A172 (cell line): ENCODE measurements around the gene POLR2E. TPM values are rescaled to one million over a fixed set of nuclear protein-coding genes. Genes with fewer than 3 reads are reported as not detected.

Source experiments
- DNase-seq: peaks from one replicate; pipeline ENCODE4 v3.0.0-alpha.2; 2015; ENCODE audit warnings: low spot score
- total RNA-seq: library from RNA; depleted of rRNA; stranded (reverse); fragments of >200 nt; shearing (Covaris generic); gene quantifications from 2 replicates; pipeline ENCODE4 v1.2.3, GENCODE V29; 2014

POLR2E gene
- total RNA-seq, 1 experiment from 2014 or later, result 318 TPM

DNA sequence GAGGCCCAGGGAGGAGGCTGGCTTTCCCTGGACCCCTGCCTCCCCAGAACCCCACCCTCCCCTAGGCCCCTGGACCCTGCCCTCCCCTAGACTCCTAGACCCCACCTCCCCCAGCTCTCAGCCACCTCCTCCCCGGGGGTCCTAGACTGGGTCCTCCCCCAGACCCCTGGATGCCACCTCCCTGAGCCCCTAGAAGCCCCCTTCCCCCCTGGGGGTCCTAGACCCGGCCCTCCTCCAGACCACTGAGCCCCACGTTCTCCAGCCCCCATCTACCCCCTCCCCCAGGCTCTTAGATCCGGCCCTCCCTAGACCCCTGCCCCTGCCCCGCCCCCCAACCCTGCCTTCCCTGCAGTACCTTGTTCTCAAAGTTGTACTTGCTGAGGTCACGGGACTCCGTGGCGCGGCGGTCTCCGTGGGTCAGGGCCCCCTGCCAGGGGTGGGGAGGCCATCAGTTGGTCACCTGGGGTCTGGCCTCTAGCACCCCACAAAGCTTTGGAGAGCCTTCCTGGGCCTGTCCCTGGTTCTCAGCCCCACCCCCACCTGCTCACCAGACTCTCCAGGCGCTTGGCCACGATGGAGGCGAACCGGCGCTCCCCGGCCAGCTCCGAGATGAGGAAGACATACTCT is 16.6 kb upstream of the POLR2E start:
- no peak for DNase-seq

DNA sequence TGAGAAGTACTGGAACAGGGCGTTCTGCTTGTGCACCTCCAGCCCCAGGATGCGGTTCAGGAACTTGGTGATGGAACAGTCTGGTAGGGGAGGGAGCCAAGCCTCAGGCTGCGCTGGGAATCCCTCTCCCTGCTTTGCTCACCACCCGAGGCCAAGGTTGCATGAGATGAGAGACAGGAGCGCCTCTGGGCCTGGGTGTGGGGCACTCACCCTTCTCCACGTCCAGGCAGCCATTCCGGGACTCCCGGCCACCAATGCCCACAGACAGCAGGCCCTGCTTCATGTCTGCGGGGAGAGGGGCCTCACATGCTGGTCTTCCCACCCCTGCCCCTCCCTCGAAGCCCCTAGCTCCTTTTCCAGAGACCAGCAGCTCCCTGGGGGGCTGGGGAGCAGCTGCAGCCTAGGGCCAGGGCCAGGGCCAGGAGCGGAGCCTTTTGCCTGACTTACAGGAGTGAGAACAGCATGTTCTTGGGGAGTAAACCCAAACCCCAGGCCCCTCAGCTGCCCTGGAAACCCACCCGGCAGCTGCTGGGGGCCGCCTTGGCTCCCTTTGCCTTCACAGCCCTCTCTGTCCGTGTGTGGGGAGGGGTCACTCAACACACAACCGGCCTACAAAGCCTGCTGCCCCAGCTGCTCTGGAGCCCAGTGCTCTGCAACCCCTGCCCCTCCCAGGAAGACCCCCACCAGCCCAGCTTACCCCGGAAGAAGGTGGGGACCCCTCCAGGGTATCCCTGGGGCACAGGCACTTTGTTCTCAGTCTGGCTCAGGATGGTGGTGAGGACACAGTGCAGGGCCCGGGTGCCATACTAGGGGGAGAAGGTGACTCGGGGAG is 15.8 kb upstream of the POLR2E start:
- DNase-seq, result no peak

DNA sequence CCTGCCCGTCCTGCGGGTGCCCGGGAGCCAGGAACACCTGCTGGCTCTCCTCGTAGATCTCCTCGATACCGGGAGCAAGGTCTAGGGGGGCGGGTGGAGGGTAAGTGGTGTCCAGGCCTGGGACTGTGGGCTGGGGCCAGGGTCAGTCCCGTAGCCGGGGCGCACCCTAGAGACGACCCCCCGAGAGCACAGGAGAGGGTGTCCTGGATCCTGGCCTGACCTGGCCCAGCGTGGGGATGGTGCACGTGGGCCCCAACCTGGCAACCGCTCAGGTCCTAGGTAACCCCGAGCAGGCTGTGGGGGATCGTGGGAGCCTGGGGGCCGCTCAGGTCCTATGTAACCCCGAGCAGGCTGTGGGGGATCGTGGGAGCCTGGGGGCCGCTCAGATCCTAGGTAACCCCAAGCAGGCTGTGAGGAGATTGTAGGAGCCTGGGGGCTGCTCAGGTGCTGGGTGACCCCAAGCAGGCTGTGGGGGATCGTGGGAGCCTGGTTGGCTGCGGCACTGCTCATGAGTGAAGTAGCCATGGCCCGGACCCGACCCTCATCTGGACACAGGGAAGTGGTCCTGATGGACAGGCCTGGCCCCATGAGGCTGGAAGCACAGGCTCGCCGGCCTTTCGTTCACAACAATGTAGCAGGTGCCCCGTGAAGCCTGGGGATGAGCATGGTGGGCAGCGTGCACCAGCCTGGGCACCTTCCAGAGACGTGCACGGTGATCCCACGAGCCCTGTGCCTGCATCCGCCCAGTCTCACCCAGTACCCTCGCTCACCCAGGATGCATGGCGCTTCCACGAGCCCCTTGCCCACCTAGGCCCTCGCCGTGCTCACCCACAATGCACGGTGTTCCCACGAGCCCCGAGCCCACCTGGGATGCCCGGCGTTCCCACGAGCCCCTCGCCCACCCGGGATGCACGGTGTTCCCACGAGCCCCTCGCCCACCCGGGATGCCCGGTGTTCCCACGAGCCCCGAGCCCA is 14.8 kb upstream of the POLR2E start:
- DNase-seq, result no peak

DNA sequence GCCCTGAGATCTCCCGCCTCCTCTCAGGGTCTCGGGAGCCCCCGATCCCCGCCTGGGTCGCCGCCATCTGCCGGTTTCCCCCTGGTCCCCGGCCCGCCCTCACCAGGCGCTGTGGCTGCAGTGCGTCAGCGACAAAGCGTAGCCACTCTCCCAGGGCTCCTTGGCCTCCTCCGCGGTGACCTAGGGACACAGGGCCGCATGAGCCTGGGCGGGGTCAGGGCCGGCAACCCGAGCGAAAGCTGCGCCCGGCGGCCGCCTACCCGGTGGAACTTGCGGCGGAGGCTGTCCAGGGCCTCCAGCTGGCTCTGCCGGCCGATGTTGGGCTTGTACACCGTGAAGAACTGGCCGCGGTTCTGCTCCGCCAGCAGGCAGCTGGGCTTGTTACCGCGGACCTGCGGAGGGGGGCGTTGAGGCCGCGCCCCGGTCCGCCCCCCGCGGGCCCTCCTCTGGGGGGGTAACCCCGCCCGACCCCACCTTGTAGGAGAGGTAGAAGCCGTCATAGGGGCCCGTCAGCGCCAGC is 13.9 kb upstream of the POLR2E start:
- no peak for DNase-seq

DNA sequence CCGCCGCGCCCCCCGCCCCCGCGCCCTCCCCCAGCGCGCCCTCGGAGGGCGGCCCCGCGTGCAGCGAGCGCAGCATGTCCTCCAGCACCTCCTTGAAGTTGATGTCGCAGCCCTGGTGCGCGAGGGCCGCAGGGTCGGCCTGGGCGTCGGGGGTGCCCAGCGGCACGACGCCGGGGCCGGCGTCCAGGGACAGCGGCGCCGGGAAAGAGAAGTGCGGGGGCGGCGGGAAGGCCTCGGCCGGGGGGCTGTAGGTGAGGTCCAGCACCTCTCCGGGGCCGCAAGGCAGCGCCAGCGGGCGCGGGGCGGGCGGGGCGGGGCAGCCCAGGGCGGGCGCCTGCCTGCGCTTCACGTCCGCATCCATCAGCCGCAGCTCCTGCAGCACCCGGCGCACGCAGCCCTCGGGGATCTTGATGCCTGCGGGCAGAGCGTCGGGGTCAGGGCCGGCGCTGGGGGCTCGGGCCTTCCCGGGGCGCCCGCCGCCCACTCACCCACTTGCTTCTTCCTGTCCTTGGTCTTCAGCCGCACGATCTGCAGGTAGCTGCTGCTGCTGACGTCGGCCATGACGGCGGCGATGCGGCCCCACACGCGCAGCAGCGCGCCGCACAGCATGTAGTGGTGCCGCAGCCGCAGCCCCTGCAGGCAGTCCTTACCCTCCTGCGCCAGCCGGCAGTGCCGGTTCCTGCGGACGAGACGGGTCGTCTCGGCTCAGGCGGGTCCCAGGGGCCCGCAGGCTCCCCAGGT is 13.3 kb upstream of the POLR2E start:
- no peak for DNase-seq

DNA sequence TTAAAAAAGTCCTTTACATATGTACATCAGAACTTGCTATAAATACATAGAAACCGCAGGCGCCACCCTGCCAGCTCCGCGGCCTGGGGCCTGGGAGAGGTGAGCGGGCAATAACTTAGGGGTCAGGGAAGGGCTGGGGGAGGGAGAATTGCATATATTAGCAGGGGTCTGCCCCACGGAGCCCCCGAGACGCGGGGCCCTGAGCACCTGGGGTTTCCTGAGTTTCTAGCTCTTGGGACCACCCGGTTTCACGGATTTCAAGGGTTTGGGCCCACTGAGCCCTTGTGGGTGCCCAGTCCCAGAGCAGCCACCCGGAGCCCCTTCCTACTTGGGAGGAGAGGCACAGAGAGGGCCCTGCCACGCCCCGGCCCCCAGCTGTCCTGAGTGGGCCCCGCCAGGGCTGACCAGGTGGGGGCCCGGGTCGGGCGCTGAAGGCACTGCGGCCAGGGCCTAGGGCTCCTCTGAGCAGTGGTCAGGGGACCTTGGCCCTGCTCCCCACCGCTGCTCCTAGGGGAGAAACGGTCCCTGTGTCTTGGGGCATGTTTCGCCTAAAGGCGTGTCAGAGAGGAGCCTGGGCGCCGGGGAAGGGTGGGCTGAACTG is 12.6 kb upstream of the POLR2E start:
- DNase-seq, result no peak

DNA sequence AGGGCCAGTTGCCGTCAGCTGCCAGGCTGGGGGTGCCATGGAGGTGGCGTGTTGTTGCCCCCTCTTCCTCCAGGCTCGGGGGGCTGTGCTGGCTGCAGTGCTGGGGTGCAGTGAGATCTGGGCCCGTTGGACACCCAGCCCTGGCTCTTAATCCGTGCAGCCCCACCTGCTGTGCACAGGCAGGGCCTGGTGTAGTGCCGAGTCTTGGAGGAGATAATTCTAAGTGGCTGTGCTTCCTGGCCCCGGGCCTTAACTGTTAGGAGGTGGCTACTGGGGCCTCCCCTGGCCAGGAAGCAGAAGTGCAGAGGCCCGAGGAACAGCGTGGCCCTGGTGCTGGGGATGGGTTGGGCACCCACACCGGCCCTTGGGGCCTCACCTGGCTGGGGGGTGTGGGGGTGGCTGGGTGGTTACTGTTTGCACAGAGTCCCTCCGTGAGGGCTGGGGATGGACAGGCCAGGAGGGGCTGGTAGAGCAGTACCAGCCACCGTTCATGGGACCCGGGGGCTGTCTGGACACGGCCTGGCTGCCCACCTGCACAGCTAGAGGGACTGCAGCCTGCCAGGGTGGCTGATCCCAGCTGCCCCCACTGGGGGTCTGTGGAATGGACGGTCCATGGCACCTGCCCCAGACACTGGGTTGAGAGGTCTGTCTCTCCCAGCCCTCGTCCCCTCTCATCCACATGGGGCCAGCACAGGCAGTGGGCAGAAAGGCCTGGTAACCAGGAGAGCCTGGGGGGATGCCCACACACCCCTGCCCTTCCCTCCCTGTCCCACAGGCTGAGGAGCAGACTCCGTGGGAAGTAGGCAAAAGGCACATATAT is 11.9 kb upstream of the POLR2E start:
- DNase-seq, result peak; percentile 63

DNA sequence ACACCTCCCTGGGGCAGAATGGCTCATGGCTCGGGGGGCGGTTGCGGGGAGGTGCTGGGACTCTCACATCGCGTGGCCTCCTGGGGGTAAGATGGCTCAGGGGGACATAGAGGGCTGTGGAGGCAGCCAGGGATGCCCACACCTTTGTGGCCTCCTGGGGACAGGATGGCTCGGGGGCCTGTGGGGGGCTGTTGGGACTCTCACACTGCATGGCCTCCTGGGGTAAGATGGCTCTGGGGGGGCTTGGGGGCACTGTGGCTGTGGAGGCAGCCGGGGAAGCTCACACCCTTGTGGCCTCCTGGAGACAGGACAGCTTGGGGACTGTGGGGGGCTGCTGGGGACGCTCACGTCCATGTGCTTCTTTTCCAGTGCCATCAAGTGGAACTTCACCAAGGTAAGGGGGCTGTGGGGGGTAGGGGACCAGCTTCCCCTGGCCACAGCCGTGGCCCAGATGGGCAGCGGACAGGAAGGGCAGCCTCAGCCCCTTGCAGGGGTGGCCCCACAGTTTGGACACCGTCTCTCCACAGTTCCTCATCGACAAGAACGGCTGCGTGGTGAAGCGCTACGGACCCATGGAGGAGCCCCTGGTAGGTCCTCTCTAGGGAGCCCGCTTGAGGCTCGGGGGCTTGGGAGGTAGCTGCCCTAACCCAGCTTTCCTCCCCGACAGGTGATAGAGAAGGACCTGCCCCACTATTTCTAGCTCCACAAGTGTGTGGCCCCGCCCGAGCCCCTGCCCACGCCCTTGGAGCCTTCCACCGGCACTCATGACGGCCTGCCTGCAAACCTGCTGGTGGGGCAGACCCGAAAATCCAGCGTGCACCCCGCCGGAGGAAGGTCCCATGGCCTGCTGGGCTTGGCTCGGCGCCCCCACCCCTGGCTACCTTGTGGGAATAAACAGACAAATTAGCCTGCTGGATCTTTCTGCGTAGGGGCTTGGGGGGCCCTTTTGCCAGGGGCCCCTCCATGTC is 11.0 kb upstream of the POLR2E start:
- DNase-seq, result no peak

DNA sequence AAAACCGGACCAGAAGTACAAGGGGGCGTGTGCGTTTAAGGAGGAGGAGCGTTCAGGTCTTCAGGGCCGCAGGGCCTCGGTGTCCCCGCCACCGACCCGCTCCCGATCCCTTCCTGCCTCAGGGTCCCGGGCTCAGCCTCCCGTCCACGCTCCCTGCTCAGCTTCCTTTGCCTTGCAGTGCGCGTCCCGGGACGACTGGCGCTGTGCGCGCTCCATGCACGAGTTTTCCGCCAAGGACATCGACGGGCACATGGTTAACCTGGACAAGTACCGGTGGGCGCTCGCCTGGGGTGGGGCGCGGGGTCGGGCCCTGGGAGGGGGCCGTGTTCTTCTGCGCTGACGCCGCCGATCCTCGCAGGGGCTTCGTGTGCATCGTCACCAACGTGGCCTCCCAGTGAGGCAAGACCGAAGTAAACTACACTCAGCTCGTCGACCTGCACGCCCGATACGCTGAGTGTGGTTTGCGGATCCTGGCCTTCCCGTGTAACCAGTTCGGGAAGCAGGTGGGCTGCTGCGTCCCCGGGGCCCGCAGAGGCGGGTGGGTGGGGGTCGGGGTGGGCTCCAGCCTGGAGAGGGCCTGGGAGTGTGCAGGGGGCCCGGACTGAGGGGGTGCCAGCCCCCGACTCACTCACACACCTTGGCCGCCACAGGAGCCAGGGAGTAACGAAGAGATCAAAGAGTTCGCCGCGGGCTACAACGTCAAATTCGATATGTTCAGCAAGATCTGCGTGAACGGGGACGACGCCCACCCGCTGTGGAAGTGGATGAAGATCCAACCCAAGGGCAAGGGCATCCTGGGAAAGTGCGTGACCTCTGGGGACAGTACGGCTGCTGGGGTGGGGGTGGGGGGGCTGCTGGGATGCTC is 10.1 kb upstream of the POLR2E start:
- no peak for DNase-seq

DNA sequence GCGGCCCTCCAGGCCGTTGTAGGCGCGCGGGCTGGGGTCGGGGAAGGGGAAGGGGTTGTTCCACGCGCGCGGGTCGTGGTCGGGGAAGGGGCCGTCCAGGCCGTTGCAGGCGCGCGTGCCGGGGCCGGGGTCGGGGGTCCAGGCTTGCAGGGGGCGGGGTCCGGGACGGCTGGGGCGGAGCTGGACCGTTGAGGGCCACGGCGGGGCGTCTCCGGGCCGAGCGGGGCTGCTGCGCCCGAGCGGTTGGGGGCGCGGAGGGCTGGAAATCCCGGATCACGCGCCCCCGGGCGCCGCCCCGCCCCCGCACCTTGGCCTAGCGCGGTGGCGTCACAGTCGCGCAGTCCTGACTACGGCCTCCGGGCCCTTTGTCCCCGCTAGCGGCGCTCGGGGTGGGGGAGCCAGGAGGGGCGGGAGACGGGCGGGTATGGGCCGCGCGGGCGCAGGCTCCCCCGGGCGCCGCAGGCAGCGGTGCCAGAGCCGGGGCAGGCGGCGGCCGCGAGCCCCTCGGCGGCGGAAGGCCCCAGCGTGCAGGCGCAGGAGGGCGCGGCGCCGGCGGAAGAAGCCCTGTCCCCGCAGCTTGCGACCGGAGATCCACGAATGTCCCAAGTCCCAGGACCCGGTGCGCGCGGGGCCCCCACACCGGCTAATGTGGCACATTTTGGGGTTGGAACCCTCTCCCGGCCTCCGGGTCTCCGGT is 9.3 kb upstream of the POLR2E start:
- no peak for DNase-seq

DNA sequence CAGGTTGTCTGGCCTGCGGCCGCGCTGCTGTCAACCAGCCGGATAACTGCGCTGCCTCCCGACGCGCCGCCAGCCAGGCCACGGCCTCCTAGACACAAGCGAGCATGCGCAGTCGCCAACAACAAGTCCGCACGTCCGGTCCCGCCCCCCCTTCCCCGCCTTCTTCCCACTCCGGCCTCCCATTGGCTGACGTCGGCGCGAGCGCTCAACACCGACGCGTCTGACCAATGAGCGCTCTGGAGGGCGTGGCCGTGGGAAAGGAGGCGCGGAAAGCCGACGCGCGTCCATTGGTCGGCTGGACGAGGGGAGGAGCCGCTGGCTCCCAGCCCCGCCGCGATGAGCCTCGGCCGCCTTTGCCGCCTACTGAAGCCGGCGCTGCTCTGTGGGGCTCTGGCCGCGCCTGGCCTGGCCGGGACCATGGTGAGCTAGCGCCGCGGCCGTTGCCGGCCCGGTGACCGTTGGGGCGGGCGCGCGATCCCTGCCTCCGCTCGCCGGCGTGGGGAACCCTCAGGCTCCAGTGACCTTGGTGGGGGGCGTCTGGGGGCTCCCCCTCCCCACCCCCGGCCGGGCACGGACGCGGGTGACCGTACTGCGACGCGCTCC is 8.6 kb upstream of the POLR2E start, which contains the start of gene GPX4:
GPX4 (plus strand) TSS at position 287 of the 603 bp plus-strand sequence; CDS start at position 337, 50 bp downstream.
- peak; percentile 97 for DNase-seq

DNA sequence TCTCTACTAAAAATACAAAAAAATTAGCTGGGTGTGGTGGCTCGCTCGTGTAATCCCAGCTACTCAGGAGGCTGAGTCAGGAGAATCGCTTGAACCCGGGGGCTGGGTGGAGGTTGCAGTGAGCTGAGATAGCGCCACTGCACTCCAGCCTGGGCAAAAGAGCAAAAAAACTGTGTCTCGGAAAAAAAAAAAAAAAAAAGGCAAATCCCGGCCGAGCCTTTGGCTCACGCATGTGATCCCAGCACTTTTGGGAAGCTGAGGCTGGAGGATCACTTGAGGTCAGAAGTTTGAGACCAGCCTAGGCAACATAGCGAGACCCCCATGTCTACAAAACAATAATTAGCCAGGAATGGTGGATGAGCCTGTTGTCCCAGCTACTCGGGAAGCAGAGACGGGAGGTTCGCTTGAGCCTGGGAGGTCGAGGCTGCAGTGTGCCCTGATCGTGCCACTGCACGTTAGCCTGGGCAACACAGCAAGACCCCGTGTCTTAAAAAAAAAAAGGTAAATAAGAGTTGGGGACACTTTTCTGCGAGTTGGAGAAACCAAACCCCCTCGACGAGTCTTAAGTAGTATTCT is 8.0 kb upstream of the POLR2E start:
- DNase-seq, result no peak

DNA sequence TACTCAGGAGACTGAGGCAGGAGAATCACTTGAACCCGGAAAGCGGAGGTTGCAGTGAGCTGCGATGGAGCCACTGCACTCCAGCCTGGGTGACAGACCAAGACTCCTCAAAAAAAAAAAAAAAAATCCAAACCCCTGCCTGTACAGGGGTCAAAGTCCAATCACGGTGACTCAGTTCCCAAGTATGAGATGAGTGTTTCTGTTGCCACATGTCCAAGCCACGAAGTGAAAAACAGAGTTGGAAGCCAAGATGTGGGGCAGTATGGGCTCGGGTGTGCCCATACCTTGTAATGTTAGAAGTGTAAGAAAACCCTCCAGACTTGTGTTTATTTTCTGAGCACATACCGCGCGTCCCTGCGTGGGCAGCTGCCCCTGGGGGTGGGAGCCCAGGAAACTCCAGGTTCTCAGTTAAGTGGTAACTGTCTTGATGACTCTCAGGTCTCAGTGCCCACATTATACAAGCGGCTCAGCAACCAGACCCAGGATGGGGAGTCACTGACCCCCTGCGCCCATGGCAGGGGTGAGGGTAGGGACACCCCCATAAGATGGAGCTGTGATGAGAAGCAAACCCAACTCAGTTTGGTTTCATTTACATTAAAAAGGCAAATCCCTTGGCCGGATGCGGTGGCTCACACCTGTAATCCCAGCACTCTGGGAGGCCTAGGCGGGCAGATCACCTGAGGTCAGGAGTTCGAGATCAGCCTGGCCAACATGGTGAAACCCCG is 7.4 kb upstream of the POLR2E start:
- DNase-seq, result peak; percentile 98

DNA sequence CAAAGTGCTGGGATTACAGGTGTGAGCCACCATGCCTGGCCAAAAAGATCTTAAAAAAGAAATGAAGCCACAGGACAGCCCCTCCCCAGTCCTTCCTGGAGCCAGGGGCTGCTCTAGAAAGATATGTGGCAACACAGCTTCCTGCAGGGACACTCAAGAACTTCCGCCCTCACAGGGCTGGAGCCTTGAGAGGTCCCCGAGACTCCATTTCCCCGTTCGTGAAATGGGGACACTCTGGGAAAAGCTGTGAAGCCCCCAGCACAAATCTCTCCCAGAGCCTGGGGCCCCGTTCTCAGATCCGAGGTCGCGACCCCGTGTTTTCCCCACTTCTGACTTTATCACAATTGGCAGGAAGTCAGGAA is 6.1 kb upstream of the POLR2E start:
- peak; percentile 46 for DNase-seq

DNA sequence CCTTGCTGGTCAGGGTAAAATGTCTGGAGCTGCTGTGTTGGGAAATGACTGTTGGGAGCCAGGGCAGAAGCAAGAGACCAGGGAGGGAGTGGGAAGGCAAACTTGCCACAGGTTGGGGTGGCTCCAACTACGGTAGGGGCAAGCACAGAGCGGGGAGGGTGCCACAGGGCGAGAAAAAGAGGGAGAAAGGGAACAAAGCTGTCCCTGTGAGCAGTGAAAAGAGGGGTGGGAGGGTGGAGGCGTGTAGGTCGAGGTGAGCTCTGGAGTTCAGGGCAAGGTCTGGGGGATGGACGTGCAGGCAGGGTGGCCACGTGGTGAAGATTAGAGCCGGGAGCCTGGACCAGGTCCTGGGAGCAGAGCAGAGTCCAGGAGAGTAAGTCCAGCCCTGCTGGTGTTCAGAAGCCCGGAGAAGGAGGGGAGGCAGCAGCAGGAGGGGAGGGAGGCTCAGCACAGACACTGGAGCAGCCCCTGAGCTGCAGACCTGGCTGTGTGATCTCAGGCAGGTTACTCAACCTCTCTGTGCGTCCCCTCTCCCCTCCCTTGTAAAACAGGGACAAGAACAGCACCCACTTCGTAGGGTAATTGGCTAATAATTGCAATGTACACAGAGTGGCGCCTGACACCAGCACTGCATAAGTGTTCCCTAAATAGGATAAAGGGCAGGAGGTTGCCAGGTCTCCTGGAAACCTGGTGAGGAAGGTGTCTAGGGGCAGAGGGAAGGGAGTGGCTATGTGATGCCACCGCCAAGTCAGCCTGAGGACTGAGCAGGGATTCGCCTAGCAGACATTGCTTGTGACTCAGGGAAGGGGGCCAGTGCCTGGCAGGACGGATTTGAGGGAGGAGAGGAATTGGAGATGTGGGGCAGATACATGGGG is 3.2 kb upstream of the POLR2E start:
- no peak for DNase-seq
